ENCODE results near the gene NEDD4L.
"Not testable (repeated sequence)": the region's sequence is repeated elsewhere in the genome, so short reads cannot be mapped to it uniquely, and the experiment has no call there.

The NEDD4L gene

DNA sequence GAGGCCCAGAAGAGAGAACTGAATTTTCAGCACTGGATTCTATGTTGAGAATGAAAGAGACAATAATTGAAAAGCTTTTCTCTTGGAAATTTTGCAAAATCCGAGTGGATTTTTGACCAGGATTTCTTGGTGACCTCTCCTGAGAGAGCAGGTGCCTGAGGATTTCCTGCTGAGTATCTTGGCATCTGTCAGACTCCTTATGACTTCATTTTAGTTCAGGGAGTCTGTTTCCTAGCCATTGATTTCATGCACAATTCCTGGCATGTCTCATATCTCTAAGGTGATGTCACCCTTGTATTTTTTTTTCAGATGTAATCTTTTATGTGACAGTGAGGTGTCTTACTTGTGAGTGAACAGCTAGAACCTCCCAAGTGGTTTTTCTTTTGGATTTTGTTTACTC lies 195.9 kb downstream of the NEDD4L start:
- DNase-seq (ENCODE audit: low spot score), result no peak

DNA sequence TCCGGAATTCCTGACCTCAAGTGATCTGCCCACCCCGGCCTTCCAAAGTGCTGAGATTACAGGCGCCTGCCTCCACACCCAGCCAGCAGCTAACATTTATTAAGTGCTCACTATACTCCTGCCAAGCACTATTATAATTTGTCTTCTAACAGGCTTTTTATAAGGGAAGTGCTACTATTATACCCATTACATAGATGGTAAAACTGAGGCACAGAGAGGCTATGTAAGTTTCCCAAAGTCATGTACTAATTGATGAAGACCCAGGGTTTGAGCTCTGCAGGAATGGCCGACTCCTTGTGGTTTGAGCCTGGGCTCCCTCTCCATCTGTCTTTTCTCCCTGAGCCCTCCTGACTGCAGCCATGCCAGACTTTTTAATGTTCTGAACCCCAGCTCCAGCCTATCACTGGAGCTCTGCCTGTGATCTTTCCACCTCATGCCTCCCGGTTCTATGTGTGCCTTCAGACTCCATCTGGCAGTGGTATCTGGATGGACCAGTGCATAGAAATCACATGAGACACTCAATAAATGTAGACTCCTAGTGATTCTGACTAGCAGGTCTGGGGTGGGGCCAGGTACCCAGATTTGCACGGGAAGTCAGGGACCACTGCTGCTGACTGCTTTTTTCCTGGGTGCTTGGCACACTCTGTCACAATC lies 197.1 kb downstream of the NEDD4L start:
- no peak for DNase-seq (ENCODE audit: low spot score)

DNA sequence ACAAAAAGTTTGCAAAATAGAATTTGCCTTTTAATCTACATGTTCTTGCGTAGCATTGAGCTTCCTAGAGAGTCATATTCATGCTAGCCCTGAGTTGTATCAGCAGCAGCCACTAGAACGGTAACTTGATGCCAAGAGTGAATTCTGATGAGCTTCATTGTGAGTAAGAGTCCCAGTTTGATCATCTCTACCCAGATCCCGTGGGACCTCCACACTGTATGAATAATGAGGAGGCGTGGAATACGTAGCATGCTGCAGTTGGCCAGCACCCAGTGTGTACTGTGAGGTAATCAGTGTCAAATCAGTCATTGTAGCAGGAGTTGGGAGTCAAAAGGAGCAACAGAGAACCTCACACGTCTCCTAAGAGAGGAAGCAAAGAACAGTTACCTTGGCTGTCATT lies 197.9 kb downstream of the NEDD4L start:
- no peak for DNase-seq (ENCODE audit: low spot score)

DNA sequence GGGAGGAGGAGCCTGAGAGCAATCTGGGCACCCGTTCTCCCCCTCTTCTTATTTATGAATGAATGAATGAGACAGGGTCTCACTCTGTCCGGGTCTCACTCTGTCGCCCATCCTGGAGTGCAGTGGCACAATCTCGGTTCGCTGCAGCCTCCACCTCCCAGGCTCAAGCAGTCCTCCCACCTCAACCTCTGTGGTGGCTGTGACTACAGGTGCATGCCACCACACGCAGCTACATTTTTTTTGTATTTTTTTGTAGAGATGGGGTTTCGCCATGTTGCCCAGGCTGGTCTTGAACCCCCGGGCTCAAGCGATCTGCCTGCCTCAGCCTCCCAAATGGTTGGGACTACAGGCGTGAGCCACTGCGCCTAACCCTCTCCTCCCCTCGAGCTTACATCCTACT lies 198.4 kb downstream of the NEDD4L start:
- DNase-seq (ENCODE audit: low spot score), result no peak

DNA sequence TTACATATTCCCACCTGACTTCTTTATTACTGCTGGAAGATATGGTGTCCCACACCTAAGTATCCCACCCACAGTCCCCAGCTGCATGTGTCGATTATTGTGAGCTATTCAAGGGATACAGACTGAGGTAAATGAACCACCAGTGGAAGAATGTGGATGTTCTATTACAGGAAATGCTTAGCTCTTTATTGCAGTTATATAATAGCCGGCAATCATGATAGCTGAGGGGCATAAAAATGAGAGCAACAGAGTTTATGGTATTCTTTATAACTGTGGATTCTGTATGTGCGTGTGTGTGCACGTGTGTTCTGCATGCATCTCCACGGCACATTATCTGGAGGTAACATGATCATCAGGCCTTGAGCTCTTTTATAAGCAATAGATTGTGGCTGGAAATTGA lies 198.9 kb downstream of the NEDD4L start:
- no peak for DNase-seq (ENCODE audit: low spot score)

DNA sequence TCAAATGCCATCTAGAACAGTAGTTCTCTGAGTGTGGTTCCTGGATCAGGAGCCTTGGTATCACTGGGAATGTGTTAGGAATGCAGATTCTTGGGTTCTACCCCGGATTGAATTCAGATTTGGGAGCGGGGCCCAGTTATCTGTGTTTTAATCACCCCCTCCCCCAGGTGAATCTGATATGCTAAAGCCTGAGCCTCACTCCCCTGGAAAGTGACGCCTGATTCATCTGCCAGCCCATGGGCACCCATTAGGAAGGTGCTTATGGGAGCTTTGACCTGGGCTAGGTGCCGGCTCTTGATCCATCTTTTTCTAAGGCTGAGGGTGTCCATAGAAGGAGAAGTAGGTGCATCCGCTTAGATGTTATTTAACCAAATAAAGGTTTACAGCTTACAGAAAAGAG lies 199.4 kb downstream of the NEDD4L start:
- no peak for DNase-seq (ENCODE audit: low spot score)

DNA sequence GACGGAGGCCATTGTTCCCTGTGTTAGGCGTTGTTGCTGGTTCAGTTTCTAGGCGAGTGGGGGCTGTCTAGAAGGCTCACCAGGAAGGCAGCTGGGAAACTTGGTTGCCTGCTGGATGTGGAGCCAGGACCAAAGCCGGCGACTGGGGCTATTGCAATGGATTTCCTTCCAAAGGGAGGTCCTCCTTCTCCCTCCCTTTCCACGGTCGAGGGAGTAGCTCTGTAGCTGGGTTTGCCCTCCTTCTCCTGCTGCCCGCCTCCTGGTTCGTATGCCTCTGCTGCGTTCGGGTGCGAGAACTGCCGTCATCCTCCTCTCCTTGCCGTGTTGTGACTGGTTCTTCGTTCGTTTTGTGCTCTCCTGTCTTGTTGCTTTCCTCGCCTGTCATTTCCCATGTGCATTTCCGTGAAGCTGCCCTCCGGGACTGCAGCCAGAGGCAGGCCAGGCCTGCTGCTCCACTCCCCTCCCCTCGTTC lies 203.4 kb downstream of the NEDD4L start:
- no peak for DNase-seq (ENCODE audit: low spot score)

DNA sequence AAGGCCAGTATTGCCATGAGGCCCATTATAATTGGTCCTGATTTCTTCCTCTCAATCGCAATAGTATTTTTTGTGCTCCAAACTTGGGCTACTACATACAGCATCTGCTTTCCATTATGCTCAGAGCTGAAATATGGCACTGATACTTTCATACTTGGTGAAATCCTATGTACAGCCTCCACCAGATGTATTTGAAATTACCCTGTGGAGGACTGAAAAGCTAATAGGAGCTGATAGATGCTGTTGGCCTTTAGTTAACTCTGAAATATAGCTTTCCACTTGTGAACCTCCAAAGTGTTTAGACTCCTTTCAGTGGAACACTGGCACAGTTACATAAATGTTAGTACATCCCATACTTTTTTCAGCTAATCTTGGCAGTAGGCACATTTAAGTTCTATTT lies 205.7 kb downstream of the NEDD4L start:
- DNase-seq (ENCODE audit: low spot score), result no peak

DNA sequence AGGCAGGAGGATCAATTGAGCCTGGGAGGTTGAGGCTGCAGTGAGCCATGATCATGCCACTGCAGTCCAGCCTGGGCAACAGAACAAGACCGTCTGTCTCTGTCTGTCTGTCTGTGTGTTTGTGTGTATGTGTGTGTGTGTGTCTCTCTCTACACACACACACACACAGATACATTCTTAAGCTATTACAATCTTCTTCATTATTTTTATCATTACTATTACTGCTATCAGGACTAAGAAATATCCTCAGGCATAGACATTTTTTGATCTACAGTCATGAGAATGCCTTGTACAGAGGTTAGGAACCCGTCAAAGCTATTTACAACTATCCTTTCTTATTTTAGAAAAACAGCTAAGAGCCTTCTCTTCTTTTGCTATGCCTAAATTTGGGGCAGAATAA lies 207.4 kb downstream of the NEDD4L start:
- DNase-seq (ENCODE audit: low spot score), result no peak

DNA sequence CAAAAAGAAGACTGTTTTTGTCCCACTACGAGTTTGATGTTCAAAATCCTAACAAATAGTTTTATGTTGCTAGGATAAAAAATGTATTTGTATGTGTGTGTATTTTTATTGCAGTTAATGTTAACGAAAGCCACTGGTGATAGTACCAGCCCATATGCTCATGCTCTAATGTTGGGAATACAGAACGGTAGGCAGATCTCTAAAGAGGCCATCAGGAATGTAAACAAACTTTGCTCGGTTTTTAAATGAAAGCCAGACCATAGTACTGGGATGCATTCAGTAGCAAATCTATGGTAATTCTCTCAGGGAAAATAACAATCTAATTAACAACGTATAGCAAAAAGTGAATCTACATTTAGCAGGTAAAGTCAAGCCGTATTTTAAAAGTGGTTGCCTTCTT lies 208.1 kb downstream of the NEDD4L start:
- no peak for DNase-seq (ENCODE audit: low spot score)

DNA sequence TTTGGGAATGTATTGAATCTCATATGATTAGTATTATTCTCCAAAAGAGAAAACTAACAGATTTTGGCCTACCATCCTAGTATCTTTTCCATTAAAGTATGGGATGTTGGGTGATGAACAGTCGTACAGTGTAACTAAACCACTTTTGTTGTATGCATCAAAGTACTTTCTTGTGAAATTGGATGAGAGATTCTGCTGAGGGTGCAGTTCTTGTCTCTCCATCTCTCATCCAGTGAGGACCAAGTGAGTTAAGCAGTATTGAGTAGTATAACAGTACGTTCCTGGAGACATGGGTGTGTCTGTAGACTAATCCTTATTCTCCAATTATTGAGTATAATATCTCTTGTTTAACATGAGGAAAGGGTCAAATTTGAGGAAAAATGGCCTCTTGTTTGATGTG lies 209.3 kb downstream of the NEDD4L start:
- no peak for DNase-seq (ENCODE audit: low spot score)

DNA sequence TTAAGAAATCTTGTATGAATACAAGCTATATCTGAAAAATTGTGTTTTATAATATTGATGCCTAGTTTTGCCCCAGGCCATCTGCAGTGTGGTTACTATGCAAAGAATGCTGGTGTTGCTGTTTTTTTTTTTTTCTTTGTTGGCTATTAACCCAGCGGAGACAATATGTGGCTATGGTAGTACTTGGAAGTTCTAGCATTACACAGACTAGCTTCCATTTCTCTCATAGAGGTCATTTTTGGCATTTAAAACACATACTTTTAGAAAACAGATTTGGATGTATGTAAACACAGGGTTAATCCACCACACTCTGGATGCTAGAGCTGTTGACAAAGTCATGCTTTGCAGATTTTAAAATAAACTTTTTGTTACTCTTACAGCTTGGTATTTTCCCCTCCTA lies 209.8 kb downstream of the NEDD4L start:
- no peak for DNase-seq (ENCODE audit: low spot score)

DNA sequence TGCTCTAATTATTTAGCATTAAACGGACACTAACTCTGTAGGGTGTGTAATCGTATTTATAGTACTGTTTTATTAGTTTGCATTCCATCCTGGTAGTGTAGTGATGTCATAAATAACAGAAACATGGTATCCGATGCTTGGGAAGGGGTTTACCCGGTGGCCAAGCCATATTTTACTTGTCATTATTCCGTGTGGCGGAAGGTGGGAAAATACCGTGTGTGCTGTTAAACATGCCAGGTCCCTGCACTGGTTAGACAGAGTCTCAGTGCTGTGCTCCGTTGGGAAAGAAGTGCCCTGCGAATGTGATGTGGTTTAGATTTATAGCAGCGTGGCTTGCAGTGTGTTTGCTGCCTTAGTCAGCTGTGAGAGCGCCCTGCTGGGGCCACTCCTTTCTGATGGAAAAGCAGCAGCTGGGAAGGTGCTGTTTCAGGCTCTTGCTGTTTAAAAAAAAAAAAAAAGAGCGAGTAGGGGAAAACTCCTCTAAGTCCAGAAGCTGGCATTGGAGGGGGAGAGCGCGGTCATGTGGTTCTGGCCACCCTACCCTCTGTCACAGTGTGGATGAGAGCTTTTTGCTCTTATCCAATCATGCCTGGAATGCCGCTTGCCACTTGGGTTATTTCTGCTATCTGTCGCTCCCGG lies 211.0 kb downstream of the NEDD4L start:
- DNase-seq (ENCODE audit: low spot score), result no peak

DNA sequence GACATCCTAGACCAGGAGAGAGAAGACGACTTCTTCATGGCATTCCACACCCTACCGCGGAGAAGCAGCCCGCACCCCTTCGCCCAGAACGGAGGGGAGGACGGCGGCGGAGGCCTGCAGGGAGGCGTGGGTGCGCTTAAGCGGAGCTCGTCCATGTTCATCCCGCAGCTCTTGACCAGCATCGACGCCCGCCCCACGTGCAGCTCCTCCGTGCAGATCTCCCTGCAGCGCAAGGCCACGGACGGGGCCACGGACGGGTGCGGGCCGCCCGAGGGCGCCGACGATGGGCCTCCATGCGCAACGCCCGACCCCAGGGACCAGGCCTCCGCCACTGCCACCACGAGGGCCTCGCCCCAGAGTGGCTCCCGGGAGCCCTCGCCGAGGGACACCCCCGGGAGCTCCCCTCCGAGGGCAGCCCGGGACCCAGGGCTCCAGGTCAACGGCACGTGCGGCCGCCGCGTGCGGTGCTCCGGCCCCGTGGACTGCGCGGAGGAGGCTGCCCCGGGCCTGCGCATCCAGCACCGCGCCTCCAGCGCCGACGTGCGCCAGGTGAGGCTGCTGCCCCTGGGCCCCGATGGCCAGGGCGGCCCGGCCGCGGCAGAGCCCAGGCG lies 211.8 kb downstream of the NEDD4L start:
- no peak for DNase-seq (ENCODE audit: low spot score)

DNA sequence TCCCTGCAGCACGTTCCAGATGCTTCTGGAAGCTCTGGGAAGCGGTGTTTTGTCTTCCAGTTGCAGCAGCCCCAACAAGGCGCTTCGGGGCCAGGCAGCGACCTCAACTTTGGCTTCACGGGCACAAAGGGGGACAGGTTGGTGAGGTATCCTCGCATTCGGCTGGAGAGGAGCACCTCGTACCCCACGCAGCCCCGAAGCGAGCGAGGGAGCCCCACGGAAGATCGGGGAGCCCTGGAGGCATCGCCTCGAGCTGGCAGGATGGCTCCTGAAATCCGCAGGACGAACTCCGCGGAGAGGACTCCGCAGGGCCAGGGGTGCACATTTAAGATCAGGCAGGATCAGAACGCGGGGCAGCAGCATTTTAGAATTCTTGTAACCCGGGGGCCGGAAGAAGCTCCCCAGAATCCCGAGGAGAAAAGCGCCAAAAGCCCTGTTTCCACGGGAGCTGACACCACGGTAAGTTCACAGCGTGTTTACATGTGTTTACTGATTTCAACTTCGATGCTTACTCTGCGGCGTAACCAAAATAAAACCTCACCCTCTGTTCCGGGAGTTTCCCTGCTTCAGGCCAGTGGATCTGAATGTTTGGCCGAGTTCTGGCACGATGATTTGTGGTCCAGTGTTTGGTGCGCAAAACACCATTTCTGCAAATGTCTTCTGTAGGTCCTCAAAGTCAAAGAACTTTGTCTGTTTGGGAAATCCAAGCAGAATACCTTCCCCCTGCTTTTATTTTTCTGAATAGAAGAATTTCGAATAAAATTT lies 212.5 kb downstream of the NEDD4L start:
- no peak for DNase-seq (ENCODE audit: low spot score)

DNA sequence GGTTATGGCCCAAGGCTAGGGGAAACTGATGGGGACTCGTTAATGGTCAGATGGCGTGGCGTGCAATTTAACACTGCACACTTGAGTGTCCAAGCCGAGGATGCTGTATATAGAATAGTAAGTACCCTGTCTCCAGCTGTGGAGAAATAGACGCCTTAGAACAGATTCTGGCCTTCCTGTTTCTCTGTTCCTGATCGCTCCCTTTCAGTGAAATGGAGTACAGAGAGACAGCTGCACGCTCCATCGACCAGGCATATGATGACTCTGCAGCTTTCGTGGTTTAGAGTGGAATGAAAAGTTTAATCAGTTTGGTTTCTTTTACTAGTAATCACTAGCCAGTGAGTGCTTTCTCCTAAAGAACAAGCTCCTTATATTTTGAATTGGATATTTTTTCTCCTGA lies 213.4 kb downstream of the NEDD4L start:
- DNase-seq (ENCODE audit: low spot score), result no peak

DNA sequence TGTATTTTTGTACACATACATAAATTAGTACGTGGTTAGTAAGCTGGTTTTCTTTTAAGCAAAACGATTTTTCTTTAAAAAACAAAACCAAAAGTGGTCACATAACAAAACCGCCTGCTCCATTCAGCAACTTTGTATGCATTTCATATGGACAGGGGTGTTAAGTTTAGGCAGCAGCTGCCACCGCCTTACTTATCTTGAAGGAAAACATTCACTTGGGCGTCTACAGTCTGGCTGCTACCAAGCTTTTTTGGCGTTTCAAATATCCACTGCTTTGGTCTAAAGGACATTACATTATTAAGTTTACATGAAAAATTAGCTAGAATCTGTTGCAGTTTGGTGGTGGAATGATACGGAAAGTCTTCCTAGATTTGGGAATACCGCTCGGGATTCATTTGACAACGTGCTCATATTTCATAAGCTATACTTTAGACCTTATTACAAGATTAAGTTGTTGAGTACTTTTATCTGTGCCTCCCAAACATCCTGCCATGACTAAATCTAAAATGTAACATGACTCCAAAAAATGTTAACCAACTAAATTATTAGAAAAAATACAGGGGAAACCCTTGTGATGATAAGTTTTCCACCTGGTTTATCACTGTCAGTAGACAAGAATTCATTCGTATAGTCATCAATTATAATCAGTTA lies 214.8 kb downstream of the NEDD4L start:
- DNase-seq (ENCODE audit: low spot score), result no peak

DNA sequence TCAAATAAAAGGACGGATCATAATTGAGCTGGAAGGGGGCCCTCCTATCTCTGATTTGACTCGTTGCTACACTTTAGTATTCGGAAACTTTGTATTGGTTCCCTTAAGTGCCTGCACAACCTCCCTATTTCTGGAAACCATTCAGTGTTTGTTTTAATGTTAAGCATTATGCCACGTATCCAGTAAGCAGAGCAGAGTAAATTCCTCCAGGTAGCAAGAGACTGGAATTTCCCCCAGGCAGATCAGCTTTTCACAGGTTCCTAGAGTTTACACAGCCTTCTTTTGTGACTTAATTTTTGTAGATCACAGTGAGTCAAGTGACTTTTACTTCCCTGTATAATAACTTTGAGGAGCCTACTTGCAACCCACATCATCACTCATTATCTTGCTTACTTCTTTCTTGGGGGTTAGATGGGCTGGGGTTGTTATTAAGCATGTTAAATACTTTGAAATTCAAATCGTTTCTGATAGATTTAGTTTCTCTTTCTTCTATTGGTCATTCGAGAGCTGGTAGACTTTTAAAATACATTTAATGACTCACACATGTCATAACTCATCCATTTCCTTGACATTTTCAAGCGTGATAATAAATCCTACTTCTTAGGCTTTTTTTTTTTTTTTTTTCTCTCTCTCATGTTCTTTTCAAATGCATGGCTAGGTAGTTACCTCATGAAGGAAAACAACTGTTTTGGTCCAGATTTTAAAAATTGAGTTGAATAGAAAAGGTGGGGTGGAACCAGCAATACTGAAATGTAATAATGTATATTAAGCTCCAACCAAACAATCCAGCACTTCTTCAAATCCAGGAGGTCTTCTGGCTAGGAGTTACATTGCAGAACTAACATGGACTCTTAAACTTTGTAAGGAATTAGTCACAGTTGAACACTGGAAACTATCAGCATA lies 219.3 kb downstream of the NEDD4L start:
- no peak for DNase-seq (ENCODE audit: low spot score)

DNA sequence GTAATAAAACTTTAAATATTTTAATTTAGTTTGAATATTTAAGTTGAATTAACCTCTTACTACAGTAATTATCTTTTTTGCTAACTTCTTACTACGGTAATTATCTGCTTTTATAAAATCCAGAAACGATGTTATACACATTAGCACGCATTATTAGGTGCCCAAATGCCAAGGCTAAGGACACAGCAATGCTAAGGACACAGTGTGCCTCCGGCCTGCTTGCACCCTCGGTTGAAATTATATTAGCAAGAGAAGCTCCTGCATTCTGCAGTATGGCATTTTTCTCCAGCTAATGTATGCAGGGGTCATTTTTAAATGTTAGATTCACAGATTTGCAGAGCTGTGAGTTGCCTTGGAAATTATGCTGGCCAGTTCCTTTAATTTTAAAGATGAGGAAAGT lies 220.0 kb downstream of the NEDD4L start:
- no peak for DNase-seq (ENCODE audit: low spot score)

DNA sequence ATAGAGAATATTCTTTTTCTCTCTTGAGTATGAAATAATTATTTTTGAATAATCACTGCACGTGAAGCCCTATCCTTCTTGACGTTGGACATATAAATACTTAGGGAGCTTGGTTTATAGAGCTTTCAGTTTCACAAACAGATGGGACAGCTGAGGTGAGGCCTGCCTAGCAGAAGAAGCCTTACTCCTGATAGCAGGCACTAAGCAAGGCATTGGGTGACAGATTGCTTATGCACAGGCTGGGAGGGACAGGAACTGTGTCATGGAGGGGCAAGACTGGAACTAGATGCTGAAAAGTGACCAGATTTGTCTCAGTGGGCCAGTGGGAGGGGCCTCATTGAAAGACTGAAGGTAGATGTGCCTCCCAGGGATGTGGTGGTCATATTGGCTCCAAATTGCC lies 220.8 kb downstream of the NEDD4L start:
- no peak for DNase-seq (ENCODE audit: low spot score)

DNA sequence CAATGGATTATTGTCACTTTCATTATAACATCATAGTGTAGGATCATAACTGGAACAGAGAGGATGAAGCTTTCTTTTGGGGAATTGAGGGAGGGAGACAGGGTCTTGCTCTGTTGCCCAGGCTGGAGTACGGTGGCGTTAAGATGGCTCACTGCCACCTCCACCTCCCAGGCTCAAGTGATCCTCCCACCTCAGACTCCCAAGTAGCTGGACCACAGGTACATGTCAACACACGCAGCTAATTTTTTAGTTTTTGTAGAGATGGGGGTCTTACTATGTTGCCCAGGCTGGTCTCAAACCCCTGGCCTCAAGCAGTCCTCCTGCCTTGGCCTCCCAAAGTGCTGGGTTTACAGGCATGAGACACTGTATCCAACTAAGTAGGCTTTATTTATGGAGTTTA lies 221.5 kb downstream of the NEDD4L start:
- DNase-seq (ENCODE audit: low spot score), result not testable (repeated sequence)
